GM18499 (cell line): ENCODE measurements around the gene TRIO.
"Not testable (repeated sequence)": the region's sequence is repeated elsewhere in the genome, so short reads cannot be mapped to it uniquely, and the experiment has no call there.

Source experiments
- ATAC-seq: cut with Tn5 transposase; IDR thresholded peaks from one replicate; pipeline ENCODE4 v1.9.1; 2021; ENCODE audit warnings: moderate number of reproducible peaks; ENCODE audit not compliant: insufficient read depth, unreplicated experiment

Gene TRIO

DNA sequence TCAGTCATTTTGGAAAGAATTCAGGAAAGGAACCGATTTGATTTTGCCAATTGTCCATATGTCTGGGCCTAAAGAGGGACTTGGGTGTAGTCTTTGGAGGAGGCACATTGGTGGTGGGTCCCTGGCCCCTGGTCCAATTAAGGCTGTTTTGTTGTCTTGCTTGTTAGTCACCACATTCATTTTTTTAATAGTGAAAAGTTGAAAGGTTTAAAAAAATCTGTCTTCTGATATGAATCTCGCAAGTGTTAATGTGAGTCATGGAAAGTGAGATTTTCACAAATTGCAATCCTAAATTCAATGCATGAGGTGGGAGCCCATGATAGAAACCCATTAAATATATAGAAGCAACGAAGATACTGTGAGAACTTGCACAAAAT lies 272.5 kb downstream of the TRIO start:
- ATAC-seq: no peak

DNA sequence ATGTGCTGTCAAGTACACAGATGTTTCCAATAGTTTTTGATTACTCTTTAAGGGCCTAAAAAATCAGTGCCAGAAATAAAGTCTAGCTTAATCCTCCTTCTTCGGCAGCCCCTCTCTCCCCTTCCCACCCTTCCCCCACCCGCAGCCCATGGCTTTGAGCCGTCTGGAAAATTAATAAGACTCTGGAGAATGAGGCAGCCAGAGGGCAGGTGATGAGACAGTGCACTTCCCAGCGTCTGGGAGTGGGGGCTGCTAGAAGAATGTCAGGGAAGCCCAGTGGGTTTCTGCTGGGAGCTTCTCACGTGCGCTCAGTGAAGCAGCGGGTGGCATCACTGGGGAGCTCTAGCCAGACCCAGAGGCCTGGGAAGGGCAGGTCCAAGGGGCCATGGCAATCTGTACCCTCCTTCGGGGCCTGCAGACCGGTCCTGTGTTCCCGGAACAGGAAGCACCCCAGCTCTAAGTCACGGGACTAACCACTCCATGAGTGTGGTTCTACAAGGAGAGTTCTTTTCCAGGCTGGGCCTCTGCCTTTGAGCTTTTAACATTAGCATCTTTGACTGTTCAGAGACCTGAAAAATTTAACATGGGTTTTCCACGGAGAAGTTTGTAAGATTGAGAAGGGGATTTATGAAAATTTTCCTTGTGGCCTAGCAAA lies 273.6 kb downstream of the TRIO start:
- ATAC-seq: no peak

DNA sequence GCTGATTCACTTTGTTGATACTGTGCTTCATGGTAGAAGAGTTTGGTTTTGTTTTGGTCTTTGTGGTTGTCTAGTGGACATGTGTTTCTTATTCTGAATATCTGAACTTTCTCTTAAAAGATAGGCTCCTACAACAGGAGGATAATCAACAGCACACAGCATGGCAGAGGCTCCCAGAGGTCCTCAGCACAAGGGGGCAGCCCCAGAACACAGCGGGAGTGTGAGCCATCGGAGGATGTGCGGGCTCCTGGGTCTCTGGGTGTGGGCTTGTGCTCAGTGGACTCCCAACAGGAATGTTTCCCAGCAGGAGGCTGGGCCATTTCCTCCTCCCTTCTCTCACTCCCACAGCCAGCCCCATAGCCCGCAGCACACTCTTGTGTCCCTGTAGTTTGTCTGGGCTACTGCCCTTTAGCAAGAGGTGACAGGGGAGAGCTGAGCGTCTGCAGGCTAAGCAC lies 274.2 kb downstream of the TRIO start:
- no peak for ATAC-seq

DNA sequence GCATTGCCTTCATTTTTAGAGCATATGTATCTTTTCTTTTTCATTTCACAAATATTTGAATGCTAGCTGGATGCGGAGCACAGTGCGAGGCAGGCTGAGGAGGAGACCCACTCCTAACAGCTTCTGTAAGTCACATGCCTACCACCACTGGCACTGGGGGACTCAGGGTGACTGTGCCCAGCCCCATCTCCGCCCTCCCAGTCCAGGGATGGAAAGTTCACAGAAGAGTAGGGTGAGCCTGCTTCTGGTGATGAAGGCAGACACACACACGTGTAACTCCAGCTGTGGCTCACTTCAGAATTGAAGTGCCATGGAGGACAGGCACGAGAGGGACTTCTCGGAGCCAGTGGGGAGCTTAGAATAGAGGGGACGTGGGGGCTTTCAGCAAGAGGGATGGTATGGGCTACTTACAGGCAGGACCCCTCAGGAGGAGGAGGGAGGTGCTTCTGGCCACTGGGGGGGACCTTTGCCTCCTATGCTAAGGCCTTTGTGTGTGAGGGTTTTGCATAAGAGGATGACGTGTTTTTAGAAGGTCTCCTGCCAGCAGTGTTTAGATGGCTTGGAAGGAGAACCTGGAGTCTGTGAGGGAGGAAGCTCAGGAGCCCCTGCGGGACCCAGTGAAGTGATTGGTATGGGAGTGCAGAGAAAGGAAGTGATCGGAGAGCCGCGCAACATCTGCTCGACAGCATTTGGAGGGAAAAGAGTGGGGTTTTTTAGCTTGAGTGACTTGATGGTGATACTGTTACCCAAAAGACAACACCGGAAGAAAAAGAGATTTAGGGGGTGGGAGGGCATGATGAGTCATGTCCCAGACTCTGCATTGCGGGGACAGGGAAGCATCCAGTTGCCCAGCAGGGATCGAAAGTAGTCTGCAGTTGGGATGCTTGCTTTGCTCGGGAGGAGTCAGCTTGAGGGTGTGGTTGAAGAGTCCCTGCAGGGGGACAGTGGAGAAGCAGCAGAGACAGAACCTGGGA lies 274.9 kb downstream of the TRIO start:
- no peak for ATAC-seq

DNA sequence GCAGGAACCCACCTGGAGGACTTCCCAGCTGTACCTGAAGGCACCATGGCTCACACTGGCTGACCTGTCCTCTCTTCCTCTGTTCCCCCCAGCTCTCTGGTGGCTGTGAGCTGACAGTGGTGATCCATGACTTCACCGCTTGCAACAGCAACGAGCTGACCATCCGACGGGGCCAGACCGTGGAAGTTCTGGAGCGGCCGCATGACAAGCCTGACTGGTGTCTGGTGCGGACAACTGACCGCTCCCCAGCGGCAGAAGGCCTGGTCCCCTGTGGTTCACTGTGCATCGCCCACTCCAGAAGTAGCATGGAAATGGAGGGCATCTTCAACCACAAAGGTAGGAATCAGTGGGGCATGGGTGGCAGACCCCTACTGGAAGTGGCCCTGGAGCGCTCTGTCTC lies 276.5 kb downstream of the TRIO start:
- no peak for ATAC-seq

DNA sequence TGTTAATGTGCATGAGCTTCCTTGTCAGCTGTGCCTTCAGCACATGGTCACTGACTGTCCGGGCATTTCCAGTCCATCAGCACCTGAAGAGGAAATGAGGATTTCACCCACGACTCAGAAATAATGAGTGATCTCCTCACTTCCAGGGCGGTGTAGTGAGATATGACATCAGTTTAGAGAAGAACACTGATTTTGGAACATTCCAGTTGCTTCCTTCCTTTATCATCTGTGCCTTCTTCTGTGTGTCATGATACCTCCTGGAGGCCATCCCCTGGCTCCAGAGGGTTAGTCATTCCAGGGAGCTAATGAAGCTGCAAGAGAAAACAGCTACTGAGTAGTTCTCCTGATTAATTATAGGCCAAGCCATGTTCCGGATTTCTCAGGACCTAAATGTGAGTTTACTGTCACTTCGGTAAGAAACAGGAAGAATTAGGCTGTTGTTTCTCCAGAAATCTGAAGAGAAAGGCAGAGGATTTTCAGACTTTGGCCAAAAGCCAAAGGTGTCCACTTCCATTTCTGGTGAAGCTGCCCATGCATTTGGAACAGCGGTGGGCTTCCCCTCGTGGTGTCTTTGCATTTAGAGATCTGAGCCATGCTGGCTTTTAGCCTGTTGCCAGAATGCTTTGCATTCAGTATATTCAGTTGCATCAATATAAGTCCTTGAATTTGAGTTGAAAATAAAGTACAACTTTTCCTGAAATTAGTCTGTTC lies 277.1 kb downstream of the TRIO start:
- ATAC-seq: no peak

DNA sequence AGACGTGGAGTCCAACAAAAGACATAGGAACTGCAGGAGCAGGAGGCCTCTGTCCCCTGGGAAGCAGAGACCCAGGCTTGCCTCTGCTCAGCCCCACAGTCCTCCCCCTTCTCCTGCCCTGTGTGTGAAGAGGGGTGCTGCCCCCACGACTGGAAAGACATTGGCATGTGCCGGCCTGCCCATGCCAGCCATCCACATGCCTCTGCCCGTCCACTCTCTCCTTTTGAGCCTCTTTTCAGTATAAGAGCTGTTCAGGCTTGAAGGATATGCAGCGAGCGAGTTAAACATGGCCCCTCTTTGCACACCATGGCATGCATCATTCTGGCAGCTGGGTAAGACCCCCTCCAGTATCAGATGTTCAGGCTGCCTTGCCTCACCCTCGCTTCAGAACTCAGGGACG lies 278.7 kb downstream of the TRIO start:
- no peak for ATAC-seq

DNA sequence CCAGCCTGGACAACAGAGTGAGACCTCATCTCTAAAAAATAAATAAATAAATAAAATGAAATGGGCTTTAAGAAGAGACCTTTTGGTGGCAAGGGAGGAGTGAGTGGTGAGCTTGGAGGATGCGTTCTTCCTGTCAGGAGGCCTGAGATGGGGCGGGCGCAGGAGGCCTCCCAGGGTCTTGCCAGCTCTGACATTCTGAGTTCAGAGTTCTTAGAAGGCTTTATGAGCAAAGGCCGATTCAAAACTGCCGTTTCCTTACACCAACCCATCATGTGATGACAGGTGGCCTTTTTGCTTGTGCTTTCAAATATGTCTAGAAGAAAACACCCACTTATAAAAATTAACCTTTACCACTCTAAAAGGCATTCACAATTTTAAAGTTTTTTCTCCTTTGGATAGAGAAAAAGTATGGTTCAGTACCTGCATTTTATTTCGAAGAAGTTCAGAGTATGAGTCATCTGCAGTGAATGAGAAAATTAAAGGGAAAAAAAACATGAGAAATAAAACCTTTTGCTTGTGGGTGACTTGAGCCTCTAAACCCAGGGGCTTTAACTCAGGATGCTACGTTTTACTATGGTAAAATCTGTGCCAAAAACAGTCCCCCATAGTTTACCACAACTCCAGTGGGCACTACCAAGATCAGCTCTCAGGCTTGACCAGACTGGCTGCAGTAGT lies 281.0 kb downstream of the TRIO start:
- ATAC-seq: no peak

DNA sequence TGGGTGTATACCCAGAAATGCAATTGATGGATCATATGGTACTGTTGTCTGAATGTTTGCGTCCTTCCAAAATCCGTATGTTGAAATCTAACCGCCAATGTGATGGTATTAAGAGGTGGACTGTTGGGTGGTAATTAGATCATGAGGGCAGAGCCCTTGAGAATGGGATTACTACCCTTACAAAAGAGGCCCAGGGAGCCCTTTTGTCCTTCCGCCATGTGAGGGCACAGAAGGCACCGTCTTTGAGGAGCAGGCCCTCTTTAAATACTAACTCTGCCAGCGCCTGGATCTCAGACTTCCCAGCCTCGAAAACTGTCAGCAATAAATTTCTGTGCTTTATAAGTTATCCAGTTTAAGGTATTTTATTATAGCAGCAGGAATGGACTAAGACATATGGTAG lies 282.4 kb downstream of the TRIO start:
- no peak for ATAC-seq

DNA sequence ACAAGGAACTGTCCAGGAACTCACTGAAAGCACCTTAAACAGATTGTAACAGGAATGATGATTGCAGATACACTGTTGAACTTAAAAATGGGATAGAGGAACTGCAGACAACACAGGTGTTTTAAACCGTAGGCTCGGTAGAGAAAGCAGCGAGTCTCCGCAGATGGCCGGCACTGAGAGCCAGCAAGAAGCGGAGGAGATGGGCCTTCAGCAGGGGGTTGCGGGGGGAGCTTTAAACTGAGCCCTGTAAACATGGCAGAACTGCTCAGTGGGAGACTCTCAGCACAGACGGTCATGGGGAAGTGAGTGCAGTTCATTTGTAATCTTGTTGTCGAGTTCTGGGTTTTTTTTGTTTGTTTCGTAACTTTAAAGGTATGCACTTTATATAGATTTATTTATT lies 283.4 kb downstream of the TRIO start:
- no peak for ATAC-seq

DNA sequence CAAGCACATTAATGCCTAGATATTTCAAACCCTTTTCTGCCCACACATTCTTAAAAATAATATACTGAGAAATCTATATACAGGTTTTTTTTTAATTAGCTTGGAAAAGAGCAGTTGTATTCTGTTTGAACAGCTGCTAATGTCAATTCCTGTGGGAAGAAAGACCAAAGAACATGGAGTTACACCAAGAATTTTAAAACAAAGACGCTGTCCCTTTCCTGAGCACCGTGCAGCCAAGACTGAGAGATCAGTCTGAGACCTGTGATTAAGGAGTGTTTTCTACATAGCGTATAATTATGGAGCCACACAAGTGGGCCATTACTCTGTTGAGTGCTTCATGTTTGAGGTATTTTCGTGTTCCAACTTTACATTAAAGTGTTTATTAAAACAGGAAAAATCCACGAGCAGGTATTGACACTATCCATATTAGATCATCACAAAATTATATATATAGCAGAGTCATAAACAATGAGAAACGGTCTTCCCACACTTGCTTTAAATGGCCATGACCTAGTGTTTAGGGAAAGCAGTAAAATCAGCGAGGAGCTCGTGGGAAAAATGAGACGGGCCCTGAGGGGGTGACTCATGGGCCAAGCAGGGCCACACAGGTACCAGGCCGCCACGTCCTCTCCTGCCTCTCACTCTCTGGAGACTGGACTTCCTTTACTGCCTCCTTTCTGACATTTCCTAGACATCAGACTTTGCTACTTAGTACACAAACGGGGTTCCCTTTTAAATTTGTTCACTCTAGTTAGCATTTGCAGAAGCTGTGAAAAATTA lies 285.4 kb downstream of the TRIO start:
- ATAC-seq: no peak

DNA sequence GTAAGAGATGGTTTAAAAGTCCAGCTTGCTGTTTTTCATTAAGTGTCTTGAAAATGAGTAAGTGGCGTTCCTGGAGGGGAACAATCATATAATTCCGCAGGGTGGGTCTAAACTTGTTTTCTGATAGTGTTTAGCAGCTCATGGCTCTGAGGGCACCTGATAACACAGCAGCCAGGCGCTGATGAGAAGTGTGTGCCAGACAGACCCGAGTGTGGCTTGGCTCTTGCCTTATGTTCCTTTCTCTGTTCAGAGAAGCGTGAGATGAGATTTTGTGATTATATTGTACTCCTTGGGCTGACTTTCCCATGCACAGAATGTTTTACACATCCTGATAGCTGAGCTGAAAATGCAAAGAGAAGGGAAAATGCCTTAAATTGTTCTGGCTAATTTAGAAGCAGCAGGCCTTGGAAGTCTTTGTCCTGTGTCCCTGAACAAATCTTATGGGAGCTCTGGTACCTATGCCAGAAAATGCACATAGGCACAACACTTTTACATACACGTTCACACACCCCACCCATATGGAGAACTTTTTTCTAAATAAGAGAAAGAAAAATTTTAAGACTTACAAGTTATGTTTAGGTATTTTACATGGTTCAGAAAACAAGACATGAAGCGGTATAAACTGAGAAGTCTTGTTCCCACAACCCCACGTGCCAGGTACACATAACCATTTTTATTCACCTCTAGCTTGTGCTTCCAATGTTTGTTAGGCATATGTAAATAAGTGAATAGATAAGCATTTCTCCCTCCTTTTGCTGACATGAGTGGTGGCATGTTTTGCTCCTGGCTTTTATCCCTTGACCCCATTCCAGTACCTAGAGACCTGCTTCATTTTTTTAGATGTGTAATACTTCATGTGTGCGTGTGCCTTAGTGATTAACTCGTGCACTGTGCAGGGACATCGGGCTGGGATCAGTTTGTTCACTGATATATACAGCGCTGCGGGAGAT lies 286.2 kb downstream of the TRIO start:
- ATAC-seq: no peak

DNA sequence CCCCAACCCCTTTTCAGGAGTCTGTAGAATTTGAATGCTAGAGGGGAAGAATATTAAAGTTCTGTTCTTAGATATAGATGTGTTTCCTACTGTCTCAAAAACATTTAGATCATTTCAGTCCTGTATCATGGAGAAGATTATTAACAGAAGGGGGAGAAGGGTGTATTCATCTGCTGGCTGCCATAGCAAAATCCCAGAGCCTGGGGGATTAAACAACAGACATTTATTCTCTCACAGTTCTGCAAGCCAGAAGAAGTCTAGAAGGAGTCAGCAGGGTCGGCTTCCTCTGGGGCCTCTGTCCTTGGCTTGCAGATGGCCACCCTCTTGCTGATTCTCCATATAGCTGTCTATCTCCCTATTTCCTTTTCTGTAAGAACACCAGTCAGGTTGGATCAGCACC lies 288.4 kb downstream of the TRIO start:
- no peak for ATAC-seq

DNA sequence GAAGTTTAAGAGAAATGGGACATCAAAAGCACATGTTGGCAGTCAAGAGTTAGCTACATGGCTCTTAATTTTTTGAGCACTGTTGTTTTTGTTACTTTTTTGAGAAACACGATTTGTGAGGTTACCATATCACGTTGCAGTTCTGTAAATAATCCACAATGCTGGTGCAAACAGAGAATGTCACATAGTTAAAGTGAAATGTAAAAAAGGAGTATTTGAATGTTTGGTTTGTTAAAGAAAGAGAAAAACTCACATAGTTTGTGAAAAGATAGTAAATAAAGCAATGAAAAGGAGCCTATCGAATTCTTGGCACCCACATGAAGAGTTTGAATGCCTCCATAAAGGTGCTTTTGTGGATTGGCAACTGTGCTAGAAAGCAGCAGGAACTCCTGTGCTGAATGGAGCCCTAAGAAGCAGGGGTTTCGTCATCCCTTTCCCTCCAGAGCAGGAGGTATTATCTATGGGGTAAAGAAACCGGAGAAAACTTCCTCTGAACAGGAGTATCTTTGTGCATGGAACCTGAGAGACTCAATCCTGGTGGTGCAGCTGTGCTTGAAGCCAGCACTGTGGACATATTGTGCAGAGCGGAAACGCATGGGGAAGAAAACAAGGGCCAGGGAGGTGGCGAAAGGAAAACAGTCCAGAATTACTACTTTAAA lies 289.9 kb downstream of the TRIO start:
- no peak for ATAC-seq

DNA sequence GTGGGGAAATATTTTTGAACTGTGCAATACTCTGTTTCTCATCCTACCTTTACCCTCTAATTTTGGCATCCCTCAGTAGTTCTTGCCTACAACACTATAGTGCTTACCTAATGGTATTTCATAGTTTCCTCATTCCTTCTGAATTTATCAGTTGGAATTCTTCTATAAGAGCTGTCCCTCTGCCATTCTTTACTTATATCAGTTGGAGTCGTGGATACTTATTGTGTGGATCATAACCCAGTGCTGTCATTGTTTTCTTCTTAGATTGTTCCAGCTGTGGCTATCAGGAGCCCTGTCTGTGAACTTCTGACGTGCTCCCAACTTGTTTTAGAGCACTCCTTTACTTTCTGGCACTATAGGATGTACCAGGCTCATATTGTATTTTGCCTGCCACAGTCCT lies 292.3 kb downstream of the TRIO start:
- ATAC-seq: no peak

DNA sequence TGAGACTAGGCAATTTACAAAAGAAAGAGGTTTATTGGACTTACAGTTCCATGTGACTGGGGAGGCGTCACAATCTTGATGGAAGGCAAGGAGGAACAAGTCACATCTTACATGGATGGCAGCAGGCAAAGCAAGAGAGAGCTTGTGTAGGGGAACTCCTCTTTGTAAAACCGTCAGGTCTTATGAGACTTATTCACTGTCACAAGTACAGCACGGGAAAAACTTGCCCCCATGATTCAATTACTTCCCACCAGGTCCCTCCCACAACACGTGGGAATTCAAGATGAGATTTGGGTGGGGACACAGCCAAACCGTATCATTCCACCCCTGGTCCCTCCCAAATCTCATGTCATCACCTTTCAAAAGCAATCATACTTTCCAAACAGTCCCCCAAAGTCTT lies 293.0 kb downstream of the TRIO start:
- ATAC-seq: not testable (repeated sequence)

DNA sequence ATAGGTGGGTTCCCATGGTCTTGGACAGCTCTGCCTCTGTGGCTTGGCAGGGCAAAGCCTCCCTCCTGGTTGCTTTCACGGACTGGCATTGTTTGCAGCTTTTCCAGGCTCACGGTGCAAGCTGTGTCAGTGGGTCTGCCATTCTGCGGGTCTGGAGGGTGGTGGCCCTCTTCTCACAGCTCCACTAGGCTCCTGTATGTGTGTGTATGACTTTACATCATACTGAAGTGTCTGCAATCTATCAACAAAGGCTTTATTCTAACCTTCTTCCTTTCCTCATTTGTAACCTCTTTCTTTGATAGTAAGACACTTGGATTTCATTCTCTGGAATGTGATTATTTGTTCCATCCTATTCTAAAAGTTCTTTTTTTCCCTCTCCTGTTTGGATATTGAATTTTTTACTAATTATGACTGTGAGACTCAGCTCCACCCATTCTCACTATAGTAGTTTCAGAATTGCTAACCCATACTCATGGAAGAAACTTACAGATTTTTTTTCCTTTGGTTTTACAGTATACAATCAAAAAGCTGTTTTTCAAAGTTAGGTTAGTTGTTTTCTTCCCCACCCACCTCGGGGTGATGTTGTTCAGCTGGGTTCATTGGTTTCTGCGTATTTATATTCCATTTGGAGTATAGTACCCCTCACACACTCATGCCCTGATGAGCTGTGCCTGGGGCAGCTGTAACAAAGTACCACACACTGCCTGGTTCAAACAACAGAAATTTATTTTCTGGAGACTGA lies 293.8 kb downstream of the TRIO start:
- ATAC-seq: peak; percentile 59
